Activated CD8-positive, alpha-beta memory T cell treated with anti-CD3 and anti-CD28 coated beads for 4 hours (primary cell): Measurements from ENCODE around the gene CLSTN1.
"Not testable (repeated sequence)": the region's sequence is repeated elsewhere in the genome, so short reads cannot be mapped to it uniquely, and the experiment has no call there.

Experiments
- DNase-seq, 2 donors: peaks; one replicate each; pipeline ENCODE4 v3.0.0-alpha.2; 2020; ENCODE audit warnings: low read depth in 2 of 2

The CLSTN1 gene

DNA sequence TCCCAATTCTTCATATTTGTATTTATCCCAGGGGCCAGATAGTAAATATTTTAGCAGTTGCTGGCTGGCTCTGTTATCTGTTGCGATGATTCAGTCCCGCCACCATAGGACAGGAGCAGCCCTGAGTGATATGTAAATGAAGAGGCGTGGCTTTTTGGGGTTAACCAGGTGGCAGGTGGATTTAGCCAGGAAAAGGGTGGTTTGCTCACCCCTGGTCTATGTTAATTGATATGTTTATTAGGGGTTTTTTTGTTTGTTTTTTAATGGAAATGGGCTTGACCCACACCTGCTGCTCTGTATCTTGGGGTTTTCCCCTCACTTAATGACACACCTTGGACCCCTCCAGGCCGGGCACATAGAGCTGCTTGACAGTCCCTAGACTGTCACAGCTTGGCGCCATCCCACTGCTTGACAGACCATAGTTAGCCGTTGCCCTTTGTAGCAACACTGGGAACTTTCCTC, 109.5 kb downstream of the CLSTN1 start:
- no peak for DNase-seq

DNA sequence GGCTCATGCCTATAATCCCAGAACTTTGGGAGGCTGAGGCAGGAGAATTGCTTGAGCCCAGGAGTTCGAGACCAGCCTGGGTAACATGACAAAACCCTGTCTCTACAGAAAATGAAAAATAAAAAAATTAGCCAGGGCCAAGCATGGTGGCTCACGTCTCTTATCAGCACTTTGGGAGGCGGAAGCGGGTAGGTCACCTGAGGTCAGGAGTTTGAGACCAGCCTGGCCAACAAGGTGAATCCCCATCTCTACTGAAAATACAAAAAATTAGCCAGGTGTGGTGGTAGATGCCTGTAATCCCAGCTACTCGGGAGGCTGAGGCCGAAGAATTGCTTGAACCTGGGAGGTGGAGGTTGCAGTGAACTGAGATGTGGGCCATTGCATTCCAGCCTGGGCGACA, 111.0 kb downstream of the CLSTN1 start:
- not testable (repeated sequence) for DNase-seq

DNA sequence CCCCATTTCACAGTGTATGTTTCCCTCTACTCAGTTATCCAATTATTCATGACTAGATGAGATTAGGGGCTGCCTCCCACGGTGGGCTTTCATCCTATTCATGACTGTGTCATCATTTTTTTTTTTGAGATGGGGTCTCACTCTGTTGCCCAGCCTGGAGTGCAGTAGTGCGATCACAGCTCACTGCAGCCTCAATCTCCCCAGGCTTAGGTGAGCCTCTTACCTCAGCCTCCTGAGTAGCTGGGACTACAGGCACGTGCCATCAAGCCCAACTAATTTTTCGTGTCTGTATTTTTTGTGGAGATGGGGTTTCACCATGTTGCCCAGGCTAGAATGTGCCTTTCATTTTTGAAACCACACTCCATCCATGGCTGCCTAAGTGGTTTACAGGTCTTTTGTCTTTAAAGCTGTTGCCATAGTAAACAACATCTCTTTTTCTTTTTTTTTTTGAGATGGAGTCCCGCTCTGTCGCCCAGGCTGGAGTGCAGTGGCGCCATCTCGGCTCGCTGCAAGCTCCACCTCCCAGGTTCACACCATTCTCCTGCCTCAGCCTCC, 112.2 kb downstream of the CLSTN1 start:
- DNase-seq = no peak

DNA sequence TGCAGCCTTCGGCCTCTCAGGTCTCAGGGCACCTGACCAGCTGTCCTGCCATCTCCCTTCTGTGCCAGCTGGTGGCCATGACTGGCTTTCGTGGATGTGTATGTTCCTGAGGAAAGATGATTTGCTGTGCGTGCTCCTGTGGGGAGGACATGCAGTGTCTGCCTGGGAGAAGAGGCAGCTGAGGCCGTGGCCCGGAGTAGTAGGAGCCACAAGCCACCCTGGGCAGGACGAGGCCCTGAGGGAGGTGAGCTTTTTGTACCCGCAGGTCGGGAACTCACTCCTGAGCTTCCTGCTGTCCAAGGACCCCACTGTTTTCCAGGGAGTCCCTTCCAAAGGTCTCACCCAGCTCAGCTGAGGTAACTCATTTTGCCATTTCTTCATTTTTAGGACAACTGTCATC, 113.7 kb downstream of the CLSTN1 start:
- no peak for DNase-seq

DNA sequence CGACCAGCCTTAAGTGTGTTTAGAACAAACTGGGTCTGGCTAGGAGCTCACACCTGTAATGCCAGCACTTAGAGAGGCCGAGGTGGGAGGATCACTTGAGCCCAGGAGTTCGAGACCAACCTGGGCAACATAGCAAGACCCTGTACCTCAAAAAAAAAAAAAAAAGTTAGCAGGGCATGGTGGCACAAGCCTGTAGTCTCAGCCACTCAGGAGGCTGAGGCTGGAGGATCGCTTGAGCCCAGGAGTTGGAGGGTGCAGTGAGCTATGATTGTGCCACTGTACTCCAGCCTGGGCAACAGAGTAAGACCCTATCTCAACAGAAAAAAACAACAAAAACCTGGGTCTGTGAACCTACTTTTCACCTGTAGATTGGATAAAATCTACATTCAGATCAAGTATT, 117.6 kb downstream of the CLSTN1 start:
- no peak for DNase-seq

DNA sequence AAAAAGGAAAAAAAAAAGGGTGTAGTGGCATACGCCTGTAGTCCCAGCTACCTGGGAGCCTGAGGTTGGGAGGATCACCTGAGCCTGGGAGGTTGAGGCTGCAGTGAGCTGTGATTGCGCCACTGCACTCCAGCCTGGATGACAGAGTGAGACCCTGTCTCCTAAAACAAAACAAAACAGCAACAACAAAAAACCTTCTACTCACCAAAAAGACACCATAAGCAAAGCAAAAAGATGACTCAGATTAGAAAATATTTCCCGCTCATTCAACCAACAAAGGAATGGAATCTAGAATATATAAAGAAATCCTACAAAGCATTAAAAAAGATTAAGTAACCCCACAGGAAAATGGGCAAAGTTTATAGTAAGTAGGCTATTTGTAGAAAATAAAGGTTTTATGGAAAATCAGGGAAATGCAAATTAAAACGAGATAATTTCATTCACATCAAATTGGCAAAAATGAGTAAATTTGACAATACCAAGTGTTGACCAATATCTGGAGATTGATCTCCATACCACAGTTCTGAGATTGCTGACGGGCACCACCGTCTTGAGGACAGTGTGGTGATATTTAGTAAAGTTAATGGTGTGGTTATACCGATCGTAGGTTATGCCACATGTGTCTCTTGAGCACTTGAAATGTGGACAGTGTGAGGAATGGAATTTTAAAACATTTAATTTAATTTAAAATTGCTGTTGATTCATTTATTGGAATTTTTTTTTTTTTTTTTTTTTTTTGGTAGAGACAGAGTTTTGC, 118.2 kb downstream of the CLSTN1 start:
- DNase-seq = no peak

DNA sequence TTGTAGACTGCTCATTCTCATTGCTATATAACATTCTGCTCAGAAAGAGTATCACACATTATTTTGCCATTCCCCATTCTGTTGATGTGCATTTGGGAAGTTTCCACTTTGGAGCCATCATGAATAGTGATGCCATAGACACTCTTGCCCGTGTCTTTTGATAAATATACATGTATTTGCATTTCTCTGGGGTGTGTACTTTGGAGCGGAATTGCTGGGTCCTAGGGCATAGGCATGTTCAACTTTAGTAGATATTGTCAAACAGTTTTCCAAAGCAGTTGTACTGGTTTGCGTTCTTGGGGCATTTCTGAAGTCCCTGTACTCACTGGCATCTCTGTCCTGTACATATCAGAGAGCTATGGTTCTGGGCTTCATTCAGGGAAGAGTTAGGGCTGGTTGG, 120.1 kb downstream of the CLSTN1 start:
- no peak for DNase-seq

DNA sequence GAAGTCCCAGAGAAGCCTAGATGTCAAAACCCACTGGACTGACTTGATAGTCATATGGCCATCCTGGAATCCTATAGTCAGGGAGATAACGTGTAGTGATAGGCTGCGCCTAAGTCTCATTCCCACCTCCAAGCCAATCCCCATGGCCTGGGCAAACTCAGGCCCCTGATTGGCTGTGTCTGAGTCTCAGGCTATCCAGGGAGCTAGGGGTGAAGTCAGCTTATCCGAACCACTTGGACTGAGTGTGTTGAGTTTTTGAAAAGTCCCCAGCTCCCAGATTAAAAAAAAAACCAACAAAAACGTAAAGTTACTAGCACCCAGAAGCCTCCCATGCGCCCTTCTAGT, 120.6 kb downstream of the CLSTN1 start:
- DNase-seq = no peak

DNA sequence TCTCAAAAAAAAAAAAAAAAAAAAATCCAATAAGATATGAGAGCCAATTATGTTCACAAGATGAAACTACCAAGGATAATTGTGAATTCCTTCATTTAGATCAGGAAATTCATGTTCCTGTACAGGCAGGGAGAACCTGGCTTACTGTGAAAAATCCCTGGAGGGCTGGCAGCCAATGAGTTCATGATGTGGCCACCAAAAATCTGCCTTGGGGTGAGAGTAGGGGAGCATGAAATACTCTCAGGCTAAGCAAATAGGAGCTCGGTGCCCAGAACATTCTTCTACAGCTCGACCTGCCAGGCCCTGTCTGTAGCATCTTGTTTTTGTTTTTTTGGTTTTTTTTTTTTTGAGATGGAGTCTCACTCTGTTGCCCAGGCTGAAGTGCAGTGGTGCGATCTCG, 122.1 kb downstream of the CLSTN1 start:
- no peak for DNase-seq

DNA sequence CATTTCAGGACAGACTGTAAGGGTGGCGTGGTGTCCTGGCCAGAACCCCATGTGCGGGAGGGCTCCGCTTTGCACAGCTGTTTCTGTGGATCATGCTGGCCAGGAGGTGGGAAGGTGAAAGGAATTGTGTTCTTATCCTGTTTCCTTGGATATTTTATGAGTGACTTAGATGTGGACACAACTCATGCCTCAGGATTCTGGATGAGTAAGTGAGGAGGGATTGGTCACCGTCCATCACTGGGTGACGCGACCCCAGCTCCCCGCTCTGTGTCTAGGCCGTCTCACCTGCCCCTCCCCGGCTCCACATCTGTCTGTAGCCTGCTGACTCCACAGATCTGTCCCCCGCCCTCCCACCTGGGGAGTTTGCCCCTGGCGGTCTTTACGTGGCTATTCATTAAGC, 123.4 kb downstream of the CLSTN1 start:
- DNase-seq = no peak

DNA sequence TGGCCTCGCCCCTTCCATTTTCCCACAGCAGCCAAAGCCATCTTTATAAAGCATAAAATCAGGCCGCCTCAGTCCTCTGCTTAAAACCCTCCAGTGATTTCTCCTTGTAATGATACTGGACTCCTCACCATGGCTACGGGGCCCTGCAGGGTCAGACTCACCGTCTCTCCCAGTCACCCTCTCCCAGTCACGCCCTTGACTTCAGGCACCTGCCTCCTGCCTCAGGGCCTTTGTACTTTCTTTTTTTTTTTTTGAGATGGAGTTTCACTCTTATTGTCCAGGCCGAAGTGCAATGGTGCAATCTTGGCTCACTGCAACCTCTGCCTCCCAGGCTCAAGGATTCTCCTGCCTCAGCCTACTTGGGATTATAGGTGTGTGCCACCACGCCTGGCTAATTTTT, 124.4 kb downstream of the CLSTN1 start:
- DNase-seq = no peak

DNA sequence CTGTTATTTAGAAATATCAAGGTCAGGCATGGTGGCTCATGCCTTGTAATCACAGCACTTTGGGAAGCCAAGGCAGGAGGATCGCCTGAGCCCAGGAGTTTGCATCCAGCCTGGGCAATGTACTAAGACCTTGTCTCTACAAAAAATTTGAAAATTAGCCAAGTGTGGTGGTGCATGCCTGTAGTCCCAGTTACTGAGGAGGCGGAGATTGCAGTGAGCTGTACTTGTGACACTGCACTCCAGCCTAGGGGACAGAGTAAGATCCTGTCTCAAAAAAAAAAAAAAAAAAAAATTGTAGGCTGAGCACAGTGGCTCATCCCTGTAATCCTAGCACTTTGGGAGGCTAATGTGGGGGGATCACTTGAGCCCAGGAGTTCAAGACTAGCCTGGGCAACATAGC, 127.0 kb downstream of the CLSTN1 start:
- no peak for DNase-seq

DNA sequence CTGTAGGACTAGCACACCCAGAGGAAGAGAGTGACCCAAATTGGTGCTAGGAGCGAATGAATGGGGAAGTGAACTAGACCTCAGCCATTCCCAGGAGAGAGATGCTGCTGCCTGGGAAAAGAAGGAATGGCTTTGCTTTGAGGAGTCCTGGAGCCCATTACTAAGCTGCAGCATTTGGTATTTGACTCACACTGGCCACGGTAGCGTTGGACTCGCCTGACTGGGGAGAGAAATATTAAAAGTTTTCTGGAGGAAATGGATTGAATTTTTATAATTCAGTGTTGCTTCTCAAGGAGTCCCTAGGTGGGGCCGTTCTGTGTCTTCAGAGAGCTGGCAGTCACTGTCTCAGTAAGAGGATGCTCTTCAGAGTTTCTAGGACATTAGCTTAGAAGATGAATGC, 132.1 kb downstream of the CLSTN1 start:
- no peak for DNase-seq

DNA sequence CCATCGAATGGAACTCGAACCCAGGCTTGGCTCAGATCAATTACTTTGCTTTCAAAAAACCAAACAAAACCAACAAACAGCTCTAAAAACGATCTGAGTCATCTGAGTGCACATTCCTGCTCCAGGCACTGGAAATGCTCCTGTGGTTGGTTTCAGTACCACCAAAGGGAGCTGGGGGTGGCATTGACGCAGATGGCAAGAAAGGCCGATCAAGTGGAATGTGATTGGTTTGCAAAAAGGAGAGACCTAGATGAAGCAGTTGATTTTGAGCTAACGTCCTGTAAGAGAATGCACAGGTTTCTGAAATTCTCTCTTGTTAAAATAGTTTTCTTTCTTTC, 132.7 kb downstream of the CLSTN1 start:
- DNase-seq = no peak

DNA sequence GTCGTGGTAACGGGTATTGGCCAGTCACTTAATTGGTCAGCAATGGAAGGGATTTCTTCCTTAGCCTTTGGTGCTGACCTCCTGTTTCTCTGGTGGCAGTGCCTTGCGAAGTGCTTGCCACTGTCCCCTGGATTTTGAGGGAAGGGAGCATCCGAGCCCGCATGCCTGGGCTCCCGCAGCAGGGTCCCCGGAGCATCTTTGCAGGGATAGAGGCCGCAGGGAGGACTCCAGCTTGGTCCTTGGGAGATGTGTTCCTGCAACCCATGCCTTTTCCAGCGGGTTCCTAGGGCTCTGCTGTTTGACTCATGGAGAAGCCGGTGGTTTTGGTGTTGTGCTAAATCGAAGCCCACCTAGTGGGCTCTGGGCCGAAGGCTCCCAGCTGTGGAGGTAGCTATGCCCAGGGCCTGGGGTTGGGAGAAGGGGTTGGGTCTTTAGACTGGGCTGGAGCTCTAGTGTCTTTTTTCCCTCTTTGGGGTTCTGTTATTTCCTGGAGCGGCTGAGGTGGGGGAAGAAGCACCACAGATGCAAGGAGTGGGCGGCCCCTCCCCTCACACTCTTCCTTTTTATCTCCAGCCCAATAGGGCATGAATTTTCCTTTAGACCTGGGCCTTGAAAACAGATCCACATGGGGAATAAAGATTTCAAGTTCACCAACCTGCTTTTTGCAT, 133.2 kb downstream of the CLSTN1 start:
- no peak for DNase-seq

DNA sequence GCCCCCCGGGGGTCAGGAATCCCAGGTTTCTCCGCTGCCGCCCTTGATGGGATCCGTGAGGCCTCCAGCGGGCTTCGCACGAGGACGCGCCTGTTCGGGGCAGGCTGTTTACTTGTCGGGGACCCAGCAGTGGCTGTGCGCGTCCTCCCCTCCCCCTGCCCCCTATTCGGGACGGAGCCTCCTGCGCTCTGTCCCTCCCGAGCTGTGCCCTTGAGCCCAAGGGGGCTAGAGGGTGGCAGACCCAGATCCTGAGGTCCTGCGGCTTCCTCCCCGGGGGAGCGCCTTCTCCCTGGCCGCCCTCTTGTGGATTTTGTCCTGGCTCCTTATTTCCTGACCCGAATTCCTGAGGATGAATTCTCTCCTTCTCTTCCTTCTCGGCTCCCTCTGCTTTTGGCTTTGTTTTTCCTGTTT, 133.8 kb downstream of the CLSTN1 start:
- DNase-seq = no peak

DNA sequence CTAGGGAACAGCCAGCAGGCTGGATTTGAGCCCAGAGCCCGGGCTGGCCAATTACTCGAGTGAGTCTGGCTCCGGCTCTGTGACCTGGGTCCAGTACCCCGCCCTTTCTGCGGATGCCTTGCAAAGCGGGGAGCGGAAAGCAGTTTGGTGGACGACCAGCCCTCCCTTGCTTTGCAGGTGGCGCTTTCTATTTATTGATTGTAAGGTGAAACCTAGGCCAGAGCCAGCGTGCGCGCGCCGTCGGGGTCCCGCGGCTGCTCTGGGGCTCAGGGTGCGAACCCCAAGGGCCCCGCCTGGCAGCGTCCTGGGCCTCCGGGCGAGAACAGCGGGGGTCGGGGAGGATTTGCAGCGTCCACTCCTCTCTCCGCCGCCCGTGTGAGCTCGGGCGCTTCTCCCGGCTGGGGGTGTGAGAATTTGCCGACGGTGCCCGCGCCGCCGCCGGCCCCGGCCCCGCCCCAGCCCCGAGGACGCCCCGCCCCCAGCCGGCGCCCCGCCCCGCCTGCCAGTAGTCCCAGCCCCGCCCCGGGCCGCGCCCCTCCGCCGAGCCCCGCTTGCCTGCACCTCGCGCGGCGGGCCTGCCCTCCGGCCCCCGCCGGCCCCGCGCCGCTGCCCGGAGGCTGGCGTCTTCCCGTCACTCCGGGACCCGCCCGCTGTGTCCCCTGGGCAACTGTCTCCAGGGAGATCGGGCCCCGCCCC, 134.6 kb downstream of the CLSTN1 start:
- peak; percentile 59 to 67 for DNase-seq

DNA sequence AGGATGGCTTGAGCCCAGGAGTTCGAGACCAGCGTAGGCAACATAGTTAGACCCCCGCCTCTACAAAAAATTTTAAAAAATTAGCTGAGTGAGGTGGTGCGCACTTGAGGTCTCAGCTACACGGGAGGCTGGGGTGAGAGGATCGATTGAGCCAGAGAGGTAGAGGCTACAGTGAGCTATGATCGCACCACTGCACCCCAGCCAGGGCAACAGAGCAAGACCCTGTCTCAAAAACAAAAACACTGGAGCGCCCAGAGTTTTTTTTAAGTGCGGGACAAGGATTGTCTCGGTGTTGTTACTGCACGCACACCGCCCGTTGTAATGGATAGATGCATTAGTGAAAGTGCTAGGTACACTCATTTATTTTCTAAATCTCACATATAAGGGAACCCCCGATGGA, 135.2 kb downstream of the CLSTN1 start:
- DNase-seq = no peak

DNA sequence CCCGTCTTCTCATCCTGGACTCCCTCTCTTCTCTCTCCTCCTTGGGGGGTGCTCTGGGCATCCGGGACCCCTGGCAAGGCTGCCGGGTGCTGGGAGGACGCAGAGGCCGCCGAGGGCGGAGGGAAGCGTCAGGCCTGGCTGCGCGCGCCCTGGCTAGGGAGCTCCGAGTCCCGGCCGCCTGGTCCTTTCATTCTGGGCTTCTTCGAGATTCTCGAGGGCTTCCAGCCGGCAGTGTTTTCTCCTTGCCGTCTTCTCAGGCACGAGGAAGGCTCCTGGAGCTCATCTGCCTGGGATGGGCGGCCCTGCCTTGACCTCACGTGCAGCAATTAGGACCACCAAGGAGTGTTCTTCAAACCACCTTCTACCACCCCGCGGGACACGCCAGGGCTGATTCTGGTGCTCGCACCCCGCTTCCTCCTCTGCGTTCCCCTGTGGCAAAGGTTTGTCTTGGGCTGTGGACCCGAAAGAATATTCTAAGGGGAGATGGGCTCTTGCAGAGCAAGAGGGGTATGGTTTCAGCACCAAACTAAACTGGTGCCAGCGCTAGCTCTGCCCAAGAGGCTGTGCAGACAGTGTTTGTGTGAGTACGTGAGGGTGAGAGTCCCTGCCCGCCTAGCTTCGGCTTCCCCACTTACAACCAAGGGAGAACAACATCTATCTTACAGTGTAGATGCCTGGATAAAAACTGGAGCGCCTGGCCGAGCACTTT, 135.7 kb downstream of the CLSTN1 start:
- DNase-seq = no peak

DNA sequence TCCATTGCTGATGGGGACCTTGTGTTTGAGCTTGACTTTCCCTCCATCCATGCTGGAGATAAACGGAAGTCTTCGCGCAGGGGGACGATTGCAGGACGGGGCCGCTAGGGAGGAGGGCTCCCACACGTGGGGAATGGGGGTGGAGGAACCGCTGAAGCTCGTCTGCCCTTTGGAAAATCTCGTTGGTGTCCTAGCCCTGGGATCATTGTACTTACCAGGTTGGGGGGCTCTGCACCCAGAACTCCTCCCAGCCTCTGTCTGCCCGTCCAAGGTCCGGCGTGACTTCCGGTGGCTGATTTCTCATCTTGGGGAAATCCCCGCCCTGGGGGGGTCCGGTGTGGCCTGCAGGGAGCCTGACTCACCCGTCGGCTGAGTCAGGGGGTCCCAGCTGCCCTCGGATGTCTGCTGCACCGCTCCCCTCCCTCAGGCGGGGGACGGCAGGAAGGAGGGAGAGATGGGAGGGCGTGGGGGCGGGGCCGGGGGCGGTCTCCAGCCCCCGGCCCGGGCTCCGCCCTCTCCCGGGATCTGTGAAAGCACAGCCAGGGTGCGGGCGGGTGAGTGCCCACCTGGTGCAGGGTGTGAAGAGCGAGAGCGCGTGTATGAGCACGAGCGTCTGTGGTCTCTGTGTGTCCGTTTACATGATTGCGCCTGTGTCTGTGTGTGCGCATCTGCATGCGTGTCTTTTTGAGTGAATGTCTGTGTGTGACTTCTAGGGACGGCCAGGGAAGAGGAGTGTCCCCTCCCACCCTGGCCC, 136.5 kb downstream of the CLSTN1 start:
- peak; percentile 65 to 67 for DNase-seq

DNA sequence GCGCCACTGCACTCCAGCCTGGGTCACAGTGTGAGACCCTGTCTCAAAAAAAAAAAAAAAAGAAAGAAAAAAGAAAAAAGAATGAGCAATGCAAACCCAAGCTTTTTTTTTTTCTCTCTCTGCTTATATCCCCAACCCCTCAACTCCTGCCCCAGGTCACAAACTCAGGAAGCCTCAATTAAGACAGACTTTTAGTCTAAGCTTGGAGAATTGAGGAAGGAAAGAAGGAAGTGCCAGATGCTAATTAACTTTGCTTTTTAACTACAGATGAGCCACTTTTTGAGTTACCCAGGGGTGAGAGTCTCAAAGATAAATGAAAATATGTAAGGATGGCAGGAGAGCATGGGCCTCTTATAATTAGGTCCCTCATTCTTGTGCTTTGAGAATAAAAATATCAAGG, 139.0 kb downstream of the CLSTN1 start:
- DNase-seq = no peak
